ENCODE data around the gene TGFBI.

TGFBI gene

DNA sequence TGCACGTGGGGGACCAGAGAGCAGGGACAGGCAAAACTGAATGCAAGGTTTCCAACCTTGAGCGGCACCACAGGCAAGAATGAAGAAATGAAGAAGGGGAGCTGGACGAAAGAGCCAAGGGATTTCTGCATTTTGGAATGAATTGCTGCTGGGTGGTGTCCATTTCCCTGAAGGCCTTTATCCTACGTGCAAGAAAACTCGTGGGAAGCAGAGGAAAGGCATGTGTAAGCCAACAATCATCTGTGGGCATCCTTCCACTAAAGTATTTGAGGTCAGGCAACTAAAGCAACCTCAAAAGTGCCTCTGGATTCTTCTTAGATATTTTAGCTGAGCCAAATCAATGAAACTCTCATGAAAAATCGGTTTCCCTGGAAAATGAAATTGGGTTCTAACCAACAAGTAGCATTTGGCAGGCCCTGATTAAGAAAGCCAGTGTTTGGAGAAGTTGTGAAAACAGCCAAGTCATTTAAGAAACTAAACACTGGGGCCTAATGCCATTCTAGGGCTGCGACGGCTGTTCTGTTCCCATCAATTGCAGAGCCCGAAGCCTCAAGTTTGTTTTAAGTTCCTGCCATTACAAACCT lies 4.7 kb upstream of the TGFBI start:
- in situ Hi-C loops (cut with MboI; ENCODE audit: low sequenced_read_pairs) = no loop called here

DNA sequence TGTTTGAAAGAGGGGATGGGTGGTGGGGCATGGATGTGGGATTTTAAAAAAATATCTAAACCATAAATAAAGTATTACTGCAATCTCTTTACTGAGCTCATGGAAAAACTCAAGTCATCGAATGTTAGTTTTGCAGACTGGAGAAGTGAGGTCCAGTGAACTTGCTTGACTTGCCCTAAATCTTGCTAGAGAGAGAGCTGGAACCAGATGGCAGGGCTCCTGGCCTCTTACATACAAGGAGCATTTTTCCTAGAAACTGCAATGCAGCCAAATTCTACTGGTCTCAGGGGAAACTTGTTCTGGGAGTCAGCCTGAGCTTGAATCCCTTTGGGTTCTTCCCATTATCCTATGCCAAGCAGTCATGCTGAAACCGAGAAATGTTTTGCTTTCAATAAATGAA lies 2.9 kb upstream of the TGFBI start:
- in situ Hi-C loops (cut with MboI; ENCODE audit: low sequenced_read_pairs) = no loop called here

DNA sequence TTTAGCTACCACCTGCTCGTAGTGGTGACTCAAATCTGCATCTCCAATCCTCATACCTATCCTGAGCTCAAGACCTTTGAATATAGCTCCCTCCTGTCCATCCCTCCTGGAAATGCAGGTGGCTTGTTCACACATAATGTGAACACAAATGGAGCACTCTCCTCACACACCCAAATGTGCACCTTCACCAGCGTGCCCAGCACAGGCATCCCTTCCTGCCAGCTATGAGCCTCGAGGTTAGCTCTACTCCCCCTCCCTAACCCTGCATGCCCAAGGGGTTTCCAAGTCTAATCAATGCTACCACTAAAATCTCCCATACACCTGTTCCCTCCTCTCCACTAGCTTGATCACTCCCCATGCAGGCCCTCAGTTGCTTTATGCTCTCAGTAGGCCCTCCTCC lies 2.2 kb upstream of the TGFBI start:
- in situ Hi-C loops (cut with MboI; ENCODE audit: low sequenced_read_pairs) = no loop called here

DNA sequence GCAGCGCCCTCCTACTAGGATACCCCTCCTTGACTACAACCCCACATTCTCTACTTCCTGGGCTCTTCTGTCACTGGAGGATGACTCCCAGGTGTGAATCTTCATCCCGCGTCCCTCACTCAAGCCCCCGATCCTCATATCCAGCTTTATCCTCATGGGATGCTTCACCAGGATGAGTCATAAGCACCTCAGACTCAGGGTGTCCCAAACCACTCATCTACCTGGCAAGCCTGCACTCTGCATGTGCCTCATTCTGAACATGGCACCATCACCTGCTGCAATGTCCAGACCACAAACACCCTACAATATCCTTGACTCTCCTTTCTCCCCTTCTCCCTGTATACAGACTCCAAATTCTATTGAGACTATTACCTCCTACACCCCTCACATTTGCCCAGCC lies 1.5 kb upstream of the TGFBI start:
- in situ Hi-C loops (cut with MboI; ENCODE audit: low sequenced_read_pairs) = no loop called here

DNA sequence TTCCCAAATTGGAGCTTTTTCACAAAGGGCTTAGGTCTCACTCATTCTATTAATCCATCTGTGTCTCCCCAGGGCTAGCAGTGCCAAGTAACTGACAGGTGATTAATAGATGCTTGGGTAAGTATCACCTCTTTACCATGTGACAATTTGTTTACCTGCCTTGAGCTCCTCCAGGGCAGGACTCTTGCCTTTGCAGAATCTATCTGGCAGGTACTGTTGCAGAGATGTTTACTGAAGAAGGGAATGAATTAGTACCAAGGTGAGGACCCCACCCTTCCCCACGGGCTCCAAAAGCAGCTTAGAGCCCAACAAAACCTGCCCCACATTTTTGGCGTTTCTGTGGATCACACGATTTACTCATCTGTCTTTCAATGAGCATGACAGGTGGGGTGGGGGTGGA lies 698 bp upstream of the TGFBI start:
- in situ Hi-C loops (cut with MboI; ENCODE audit: low sequenced_read_pairs) = no loop called here

DNA sequence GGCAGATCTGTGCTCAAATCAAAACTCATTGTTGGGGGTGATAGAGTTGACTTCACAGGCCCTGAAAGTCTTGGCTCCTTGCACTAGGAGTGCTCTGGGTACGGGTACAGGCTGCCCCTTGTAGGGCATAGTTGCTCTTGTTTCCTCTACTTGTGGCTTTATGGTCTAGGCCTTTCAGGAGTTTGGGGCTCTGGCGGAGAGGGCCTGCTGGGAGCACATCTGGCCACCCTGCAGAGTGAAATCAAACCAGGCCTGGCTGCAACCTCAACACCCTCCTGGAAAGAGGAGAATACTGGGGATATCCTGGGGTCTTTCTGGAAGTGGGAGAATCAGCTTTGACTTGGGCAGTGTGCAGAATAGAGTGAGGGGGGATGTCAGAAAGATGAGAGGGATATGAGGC lies 1.5 kb downstream of the TGFBI start:
- in situ Hi-C loops (cut with MboI; ENCODE audit: low sequenced_read_pairs) = no loop called here

DNA sequence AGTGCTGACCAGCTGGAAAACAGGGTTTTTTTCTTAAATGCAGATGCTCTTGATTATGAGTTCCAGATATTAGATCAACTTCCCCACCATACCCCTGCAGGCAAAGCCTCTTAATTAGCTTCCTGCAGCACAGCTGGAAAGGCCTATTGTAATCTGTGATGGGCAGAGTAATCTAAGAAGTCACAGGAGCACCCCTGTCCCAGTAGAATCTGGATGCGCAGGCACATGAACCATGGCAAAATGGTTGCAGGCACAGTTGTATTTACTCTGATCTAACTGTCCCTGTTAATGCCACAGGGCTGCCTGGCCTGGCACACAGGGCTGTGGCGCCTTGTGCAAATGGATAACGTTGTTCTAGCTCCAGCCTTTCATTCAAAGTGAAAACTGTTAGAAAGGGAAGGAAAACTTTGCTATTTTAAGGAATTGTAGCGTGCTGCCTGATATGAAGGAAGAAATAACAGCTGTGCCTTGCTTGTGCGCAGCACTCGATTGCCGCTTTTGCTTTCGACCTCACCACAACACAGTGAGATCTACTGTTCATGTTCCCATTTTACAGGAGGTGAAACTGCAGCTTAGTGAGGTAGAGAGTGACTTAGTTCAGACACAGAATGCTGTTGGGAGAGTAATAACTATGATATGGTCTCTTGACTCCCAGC lies 2.3 kb downstream of the TGFBI start:
- in situ Hi-C loops (cut with MboI; ENCODE audit: low sequenced_read_pairs) = no loop called here

DNA sequence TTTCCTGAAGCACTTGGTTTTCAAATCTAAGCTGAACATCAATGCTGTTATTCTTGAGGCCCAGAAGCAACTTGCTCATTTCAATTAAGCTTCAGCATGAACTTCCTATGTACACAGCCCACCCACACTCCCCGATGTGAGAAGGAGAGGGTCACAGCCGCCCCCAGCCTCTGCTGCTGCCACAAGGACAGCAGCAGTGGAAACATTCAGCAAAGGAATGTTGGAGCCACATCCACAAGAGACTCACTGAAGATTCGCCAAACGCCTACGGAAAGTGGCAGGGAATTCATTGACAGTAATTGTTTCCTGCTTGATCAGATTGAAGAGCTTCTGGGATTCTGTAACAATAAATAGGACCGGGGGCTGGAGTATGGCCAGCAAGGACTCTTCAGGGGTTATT lies 2.9 kb downstream of the TGFBI start:
- in situ Hi-C loops (cut with MboI; ENCODE audit: low sequenced_read_pairs) = no loop called here

DNA sequence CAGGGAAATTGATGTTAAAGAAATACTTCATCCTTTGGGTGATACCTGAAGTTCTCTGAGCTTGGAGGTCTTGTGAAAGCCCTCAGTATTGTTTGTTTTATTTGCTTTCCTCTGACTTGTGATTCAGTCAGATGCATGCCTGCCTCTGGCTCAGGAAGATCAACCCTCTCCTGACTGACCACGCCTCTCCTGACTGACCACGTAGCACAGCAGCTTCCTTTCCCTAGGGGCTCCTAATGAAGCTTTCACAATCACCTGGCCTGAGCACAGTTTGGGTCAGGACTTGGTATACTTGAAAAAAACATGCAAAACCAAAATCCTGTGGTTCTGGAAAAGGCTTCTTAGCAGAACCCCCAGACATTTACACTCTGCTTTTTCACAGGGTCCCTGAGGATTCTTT lies 3.8 kb downstream of the TGFBI start:
- in situ Hi-C loops (cut with MboI; ENCODE audit: low sequenced_read_pairs) = no loop called here

DNA sequence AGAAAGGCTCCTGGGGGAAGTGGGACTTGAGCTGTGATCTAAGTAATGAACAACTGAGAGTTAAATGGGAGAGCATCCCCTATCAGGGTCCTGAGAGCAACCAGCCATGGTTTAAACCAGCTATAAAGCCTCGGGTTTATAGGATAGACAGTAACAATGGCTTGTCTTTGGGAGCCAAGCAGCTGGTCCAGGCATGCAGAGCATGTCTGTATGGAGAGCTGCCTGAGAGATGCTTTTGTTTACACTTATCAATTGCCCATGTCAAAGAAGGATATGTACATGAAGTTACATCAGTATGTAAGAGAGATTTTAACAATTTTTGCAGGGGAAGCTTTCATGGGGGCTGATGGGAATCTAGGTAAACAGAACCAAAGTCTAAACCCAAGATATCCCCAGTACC lies 4.4 kb downstream of the TGFBI start:
- in situ Hi-C loops (cut with MboI; ENCODE audit: low sequenced_read_pairs) = no loop called here

DNA sequence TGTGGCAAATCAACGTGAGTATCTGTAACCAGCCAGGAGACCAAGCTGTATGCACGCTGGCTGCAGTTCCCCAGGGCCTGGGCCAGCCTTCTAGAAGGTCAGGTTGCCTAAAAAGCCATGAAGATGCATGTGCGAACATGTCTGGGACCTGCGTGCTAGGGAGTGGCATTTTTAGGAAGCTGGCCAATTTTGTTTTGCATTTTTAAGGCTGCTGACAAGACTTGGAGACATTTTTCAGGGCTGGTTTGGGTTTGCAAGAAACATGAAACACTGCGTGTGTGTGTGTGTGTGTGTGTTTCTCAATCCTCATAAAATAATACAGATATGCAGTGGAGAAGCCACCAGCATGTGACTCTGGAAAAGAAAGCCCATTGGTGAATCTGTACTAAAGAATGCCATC lies 5.1 kb downstream of the TGFBI start:
- in situ Hi-C loops (cut with MboI; ENCODE audit: low sequenced_read_pairs) = no loop called here

DNA sequence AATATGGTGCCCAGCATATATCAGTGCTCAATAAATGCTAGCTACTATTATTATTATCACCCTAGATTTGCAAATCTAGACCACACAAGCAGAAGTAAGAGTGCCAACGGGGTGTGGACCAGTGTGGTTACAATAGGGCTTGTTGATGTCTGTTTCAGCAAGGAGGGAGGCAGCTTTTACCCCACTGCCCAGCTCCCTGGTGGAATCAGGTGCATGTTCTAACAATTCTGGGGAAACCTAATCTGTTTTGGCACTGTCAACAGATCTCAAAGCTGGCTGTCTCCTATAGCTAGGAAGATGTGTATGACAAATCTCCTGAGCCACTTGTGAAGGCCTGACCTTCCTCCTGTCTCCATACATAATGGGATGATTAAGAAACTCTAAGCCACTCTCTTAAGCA lies 5.7 kb downstream of the TGFBI start:
- in situ Hi-C loops (cut with MboI; ENCODE audit: low sequenced_read_pairs) = no loop called here

DNA sequence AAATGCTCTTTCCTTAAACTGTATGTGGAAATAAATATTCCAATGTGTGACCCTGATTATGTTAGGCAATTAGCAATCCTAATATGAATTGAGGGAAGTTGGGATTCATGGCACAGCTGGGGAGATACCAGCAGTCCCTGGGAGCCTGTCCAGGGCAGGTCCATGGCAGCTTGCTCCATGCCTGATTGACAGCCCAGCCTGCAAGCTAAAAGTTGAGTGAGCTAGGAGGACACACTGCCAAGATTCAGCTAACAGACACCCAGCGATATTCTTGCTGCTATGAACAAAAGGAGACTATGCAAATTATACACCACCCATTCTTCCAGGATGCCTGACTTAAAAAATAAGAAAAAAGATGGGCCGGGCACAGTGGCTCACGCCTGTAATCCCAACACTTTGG lies 6.2 kb downstream of the TGFBI start:
- in situ Hi-C loops (cut with MboI; ENCODE audit: low sequenced_read_pairs) = no loop called here

DNA sequence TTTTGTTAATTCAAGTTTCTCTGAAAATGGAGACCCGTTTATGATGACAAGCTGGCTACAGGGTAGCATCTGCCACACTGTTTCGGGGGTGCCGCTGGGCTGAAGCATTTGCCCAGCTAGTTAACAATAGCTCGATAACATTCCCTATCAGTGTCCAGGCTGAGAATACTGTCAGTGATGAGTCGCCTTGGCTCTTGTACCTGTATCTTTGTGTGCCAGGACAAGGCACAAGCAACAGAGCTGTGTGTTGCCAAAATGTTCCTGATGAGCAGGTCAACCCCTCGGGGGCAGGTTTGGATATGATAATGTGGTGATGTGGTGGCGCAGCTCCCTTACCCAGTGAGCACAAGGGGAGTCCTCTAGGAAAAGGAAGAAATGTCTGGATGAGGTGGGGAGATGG lies 7.0 kb downstream of the TGFBI start:
- in situ Hi-C loops (cut with MboI; ENCODE audit: low sequenced_read_pairs) = no loop called here

DNA sequence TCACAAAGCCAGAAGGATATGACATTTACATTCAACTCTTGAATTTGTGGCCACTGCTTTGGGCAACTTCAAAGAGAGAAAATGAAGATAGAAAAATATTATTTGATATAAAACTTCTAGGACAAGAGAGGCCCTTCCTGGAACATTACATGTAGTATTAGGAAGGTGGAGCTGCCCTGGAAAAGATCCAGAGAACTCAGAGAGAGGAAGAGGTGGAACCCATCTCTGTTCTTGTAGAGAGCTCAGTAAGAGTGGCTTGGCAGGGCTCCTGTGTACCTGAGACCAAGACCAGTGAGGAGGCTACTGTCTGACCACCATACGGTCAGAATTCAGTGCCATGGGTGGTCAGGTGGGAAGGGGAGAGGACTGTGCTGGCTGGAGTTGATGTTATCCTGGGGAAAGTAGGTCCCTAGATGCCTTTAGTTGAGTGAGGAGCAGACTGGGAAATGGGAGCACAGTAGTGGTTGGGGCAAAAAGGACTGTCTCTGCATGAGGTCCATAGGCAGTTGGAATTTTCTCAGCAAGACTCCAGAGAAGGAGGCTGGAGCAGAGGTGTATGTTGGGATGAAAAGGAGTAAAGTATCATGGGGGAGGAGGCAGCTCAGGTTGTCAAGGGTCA lies 7.6 kb downstream of the TGFBI start:
- in situ Hi-C loops (cut with MboI; ENCODE audit: low sequenced_read_pairs) = no loop called here

DNA sequence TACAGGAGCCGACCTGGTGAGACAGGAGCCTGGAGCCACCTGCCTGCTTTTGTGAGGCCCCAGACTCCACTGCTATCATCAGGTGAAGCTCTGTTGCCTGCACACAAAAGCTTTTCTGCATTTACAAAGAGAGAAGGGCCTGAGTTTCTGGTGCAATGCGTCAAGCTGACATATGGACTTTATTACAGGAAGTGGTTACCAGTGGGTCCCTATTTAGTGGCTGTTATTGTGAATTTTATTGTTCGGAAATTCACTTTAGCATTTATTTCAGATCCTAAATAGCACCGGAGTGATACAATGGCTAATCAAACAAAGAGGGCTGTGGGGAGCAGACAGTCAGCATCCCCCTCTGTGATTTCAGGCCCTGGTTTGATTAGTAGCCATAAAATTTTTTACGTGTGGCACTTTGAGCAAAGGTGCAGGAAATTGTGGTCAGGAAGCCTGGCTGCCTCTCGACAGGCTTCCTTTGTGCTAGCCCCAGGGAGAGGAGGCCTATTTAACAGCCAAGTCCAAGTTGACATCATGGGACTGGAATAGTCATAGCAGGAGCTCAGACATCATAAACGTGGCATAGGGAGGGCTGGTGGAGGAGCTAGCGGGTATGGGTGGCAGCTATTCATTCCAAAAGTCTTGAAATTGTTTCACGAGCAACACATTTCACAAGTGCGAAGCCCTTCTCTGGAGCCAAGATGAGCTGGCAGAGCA lies 8.4 kb downstream of the TGFBI start:
- in situ Hi-C loops (cut with MboI; ENCODE audit: low sequenced_read_pairs) = no loop called here

DNA sequence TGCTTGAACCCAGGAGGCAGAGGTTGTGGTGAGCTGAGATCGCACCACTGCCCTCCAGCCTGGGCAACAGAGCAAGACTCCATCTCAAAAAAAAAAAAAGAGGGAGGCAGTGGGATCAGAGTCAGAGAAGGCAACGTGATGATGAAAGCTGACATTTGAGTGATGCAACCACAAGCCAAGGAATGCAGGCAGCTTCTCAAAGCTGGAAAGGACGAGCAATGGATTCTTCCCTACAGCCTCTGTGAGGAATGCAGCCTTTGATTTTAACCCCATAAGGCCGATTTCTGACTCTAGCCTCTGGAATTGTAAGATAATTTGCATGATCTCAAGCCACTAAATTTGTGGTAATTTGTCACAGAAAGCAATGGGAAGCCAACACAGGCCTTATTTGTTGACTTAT lies 9.8 kb downstream of the TGFBI start:
- in situ Hi-C loops (cut with MboI; ENCODE audit: low sequenced_read_pairs) = no loop called here

DNA sequence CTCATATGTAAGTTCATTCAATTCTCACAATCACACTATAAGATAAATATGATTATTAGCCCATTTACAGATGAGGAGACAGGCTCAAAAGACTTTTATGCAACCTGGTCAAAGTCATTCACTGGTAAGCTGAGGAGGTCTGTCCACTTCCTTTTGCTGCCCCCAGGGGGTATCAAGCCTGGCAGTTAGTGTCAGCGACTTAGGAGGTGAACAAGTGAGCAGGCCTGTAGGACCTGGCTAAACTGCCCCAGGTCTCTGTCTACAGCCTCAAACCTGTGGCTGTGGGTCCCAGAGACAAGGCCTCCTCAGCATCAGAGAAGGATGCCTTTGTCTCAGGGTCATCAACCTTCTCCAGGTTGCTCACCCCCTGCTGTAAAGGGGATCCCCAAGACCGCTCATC lies 10.4 kb downstream of the TGFBI start:
- in situ Hi-C loops (cut with MboI; ENCODE audit: low sequenced_read_pairs) = no loop called here

DNA sequence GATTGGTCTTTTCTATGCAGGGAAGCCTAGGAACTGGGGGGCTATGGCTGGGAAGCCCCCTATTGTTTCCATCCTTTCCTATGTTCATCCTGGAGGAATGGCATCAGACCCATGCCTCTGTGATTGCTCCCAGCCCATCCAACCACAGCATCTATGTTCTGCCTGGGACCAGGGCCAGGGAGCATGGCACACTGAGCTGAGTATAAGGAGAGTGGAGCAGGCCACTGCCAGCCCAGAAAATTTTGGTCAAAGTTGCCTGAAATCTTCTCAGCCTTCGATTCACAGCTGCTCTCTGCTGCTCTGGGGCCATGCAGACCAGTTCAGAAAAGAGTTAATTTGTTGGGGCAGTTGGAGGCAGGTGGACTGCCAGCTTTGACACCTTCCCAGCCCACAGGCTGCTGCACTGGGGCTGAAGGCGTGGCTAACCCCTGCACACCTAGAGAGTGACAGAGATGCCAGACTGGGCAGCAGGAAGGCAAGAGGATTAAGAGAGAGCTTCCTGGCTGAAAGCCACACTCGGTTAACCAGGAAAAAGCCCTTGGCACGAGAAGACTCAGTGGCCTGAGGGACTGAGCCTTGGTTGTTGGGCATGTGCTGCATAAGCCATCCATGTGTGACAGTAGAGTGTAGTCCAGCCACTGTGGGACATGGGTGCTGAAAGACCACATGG lies 12.1 kb downstream of the TGFBI start:
- in situ Hi-C loops (cut with MboI; ENCODE audit: low sequenced_read_pairs) = no loop called here

DNA sequence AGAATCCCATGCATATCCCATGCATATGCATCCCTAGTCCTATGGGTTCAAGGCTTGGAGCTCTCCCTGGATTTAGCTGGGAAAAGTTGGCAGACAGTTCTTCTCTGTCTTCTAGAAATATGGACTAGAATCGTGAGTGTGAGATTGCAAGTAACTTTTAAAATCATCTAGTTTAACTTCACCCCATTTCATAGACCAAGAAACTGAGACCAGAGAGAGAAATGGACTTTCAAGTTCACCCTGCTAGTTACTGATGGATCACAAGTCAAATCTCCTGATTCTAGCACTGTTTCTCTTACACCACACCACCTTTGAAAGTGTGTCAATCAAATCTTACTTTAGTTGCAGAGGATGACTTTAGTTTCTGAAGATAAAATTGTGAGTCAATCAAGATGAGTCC lies 13.4 kb downstream of the TGFBI start:
- in situ Hi-C loops (cut with MboI; ENCODE audit: low sequenced_read_pairs) = no loop called here

DNA sequence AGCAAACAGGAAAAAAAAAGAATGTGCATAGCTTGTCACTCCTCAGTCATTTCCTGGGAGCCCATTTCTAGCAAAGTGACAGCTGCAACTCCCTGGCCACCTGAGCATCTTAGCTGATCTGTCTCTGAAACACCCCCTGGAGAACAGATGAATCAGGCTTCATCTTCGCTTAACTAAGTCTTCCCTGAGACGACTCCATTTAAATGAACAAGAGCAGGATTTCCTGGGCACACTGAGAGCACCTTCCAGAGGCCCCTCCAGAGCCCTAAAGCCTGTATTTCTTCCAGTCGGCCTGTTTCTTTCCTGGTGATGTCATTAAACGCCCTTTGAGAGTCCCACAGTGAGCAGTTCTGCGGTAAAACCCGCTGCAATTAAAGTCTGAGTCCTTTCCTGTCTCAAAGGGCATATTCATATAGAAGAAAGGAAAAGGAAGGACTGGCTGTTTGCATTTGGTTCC lies 13.9 kb downstream of the TGFBI start:
- in situ Hi-C loops (cut with MboI; ENCODE audit: low sequenced_read_pairs) = no loop called here

DNA sequence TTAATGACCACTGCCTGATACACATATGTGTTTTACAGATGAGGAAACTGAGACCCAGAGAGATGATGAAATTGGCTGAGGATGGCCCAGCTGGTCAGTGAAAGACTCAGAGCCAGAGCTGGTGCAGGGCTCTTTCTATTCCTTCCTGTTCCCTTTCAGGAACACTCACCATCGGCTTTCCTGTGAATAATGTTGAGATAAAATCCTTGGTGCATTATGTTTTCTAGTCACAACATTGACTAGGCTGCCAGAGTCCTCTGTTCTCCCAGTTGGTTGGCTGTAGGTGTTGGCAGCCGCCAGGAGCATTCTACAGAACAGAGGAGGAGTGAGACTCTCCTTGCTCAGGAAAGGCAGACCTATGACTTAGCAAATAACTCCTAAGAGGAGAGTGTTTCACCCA lies 14.8 kb downstream of the TGFBI start:
- in situ Hi-C loops (cut with MboI; ENCODE audit: low sequenced_read_pairs) = no loop called here

Measured in HL-60/S4 treated with retinoic acid at 250 ng/mL for 4 days and 3 days (cell line).